GM12873 (cell line): Measurements from ENCODE around the gene SFMBT2.

Experiments
- TF ChIP-seq, protein P1 (sequence below): IDR thresholded peaks from 2 replicates; pipeline ENCODE4 v1.5.1; 2012; ENCODE audit warnings: low read depth, mild to moderate bottlenecking, moderate library complexity, low read length, control low read depth; ENCODE audit not compliant: insufficient read depth; ENCODE audit errors: missing control alignments

Gene SFMBT2

DNA sequence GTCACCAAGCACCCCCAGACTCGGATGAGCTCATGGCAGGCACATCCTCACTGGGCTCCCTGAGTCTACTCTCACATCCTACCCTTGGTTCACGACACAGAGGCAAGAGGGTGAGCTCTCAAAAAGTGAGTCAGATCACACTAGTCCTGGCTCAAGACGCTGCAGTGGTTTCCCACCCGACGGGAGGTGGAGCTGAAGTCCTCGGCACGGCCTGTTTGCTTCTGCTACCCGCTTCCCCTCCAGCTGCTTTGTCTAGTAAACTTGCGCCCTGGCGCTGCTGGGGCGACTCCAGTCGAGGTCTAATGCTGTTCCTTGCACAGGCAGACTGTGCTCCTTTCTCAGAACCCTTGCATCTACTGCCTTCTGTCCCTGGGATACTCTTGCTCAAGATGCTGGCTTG lies 13.5 kb upstream of the SFMBT2 start:
- TF ChIP-seq, protein P1, sequence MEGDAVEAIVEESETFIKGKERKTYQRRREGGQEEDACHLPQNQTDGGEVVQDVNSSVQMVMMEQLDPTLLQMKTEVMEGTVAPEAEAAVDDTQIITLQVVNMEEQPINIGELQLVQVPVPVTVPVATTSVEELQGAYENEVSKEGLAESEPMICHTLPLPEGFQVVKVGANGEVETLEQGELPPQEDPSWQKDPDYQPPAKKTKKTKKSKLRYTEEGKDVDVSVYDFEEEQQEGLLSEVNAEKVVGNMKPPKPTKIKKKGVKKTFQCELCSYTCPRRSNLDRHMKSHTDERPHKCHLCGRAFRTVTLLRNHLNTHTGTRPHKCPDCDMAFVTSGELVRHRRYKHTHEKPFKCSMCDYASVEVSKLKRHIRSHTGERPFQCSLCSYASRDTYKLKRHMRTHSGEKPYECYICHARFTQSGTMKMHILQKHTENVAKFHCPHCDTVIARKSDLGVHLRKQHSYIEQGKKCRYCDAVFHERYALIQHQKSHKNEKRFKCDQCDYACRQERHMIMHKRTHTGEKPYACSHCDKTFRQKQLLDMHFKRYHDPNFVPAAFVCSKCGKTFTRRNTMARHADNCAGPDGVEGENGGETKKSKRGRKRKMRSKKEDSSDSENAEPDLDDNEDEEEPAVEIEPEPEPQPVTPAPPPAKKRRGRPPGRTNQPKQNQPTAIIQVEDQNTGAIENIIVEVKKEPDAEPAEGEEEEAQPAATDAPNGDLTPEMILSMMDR = peak; percentile 40

DNA sequence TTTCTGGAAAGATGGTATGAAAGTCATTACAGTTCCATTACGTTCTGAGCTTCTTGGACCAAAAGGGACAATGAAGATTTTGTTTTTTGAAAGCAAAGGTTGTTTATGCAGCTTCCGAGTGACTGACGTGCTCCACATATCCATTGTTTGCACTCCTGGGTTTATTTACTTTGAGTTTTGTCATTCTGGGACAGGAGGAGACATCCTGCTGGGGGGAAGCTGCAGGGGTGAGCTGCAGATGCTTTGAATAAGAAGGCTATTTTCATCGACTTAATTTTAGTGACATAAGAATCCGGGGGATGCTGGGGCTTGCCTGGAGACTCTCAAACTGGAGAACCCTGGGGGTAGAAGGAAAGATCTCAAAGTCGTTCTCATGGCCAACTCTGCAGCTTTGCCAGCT lies 12.7 kb upstream of the SFMBT2 start:
- TF ChIP-seq, protein P1 = no peak

- TF ChIP-seq, protein P1 = no peak
These were observed 10.7 kb upstream of the SFMBT2 start for GRCh38 chr10:7421526-7421925.

DNA sequence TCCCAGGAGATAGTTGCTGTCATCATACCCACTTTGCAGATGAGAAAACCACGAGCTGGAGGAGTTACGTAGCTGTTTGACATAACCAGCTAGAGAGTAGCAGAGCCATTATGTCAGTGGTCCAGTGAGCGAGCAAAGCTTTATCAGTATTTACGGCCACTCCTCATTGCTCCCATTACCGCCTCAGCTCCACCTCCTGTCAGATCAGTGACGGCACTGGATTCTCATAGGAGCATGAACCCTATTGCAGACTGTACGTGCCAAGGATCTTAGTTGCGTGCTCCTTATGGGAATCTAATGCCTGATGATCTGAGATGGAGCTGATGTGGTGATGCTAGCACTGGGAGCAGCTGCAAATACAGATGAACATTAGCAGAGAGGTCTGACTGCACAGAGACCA lies 9.2 kb upstream of the SFMBT2 start:
- TF ChIP-seq, protein P1 = no peak

- TF ChIP-seq, protein P1 = no peak
These were observed 7.0 kb upstream of the SFMBT2 start for GRCh38 chr10:7417807-7418206.

- TF ChIP-seq, protein P1 = peak; percentile 40
These were observed 6.3 kb upstream of the SFMBT2 start for GRCh38 chr10:7417103-7417623.

DNA sequence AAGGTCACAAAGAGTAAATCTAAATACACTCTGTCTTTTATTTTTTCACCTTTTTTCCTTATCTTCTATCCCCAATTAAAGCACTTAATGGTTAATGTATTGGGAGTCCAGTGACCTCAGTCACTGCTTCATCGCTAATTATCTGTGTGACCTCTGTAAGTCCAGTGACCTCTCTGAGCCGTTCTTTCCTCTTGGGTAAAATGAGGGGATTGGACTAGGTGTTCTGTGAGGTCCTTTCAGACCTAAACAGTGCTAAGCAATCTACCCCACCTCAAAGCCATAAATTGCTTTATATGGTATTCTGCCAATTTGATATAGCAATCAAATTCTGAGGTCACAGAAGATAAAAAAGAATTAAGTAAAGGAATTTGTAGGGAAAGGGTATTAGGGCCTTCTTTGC lies 3.9 kb upstream of the SFMBT2 start:
- TF ChIP-seq, protein P1 = no peak
